C1 segment of cervical spinal cord (tissue), 14 donors: ENCODE data around the gene SQSTM1.
"Not testable (repeated sequence)": the region's sequence is repeated elsewhere in the genome, so short reads cannot be mapped to it uniquely, and the experiment has no call there.

Source experiments
- DNase-seq, 14 donors: peaks; one replicate each; lab custom pipeline; 2025; lab: John Stamatoyannopoulos, UW

Gene SQSTM1

GRCh38 chr5:179841621-179842020 lies 20.9 kb downstream of the SQSTM1 start:
- DNase-seq, result no peak

GRCh38 chr5:179852993-179853547 lies 32.4 kb downstream of the SQSTM1 start:
- DNase-seq, result no peak

- DNase-seq, result no peak
Observed at GRCh38 chr5:179854356-179854755, 33.7 kb downstream of the SQSTM1 start.

GRCh38 chr5:179858241-179858585 lies 37.5 kb downstream of the SQSTM1 start:
- peak in 2 of 14 donors; percentile 53 to 71 for DNase-seq

GRCh38 chr5:179858586-179859427 lies 38.1 kb downstream of the SQSTM1 start, which contains the start of gene MRNIP:
TSS of gene MRNIP (minus strand) at chr5:179858817. CDS start at chr5:179858796, 21 bp downstream.
- peak; percentile 75 to 96 (median 94) for DNase-seq

GRCh38 chr5:179860301-179860700 lies 39.6 kb downstream of the SQSTM1 start:
- DNase-seq, result no peak

GRCh38 chr5:179862296-179862695 lies 41.6 kb downstream of the SQSTM1 start:
- no peak for DNase-seq

GRCh38 chr5:179862891-179863290 lies 42.2 kb downstream of the SQSTM1 start:
- no peak for DNase-seq

GRCh38 chr5:179863449-179864085 lies 42.9 kb downstream of the SQSTM1 start:
- DNase-seq, result no peak

- no peak for DNase-seq
Observed at GRCh38 chr5:179864686-179865085, 44.0 kb downstream of the SQSTM1 start.

GRCh38 chr5:179865491-179866240 lies 45.0 kb downstream of the SQSTM1 start:
- peak in 8 of 14 donors; percentile 2 to 59 (median 25) for DNase-seq

GRCh38 chr5:179866241-179867078 lies 45.8 kb downstream of the SQSTM1 start:
- no peak for DNase-seq

- DNase-seq, result no peak
Observed at GRCh38 chr5:179867079-179867465, 46.4 kb downstream of the SQSTM1 start.

- no peak for DNase-seq
Observed at GRCh38 chr5:179867476-179867875, 46.8 kb downstream of the SQSTM1 start.

GRCh38 chr5:179868541-179868940 lies 47.8 kb downstream of the SQSTM1 start:
- no peak for DNase-seq

GRCh38 chr5:179869101-179869500 lies 48.4 kb downstream of the SQSTM1 start:
- no peak for DNase-seq

- peak in 1 of 14 donors; percentile 47 for DNase-seq
Observed at GRCh38 chr5:179869641-179870402, 49.1 kb downstream of the SQSTM1 start.

- DNase-seq, result peak in 8 of 14 donors; percentile 14 to 66 (median 40)
Observed at GRCh38 chr5:179870403-179870903, 49.7 kb downstream of the SQSTM1 start.

GRCh38 chr5:179870952-179871351 lies 50.2 kb downstream of the SQSTM1 start:
- no peak for DNase-seq

GRCh38 chr5:179871533-179871932 lies 50.8 kb downstream of the SQSTM1 start:
- DNase-seq, result not testable (repeated sequence)
